CD4-positive, alpha-beta T cell treated with Interleukin-6 at 100 ng/mL for 8 hours (primary cell): ENCODE data around the gene ARSG.

ENCODE experiments used
- DNase-seq: peaks from one replicate; pipeline ENCODE4 v3.0.0-alpha.2; 2020; ENCODE audit warnings: mixed read lengths, low spot score

ARSG gene

GRCh38 chr17:68451670-68452354 is 160.5 kb downstream of the ARSG start:
- DNase-seq: no peak

- DNase-seq: no peak
These were observed 161.5 kb downstream of the ARSG start for GRCh38 chr17:68452724-68453290.

GRCh38 chr17:68453991-68454665 is 162.8 kb downstream of the ARSG start:
- no peak for DNase-seq

GRCh38 chr17:68455901-68456338 is 164.6 kb downstream of the ARSG start:
- no peak for DNase-seq

GRCh38 chr17:68456339-68457167 is 165.3 kb downstream of the ARSG start:
- DNase-seq: no peak

- no peak for DNase-seq
These were observed 165.9 kb downstream of the ARSG start, which contains the start of gene WIPI1 for GRCh38 chr17:68457168-68457538. Gene WIPI1 (minus strand): TSS chr17:68457496. CDS start chr17:68457421, 75 bp downstream.

- peak; percentile 97 for DNase-seq
These were observed 166.4 kb downstream of the ARSG start for GRCh38 chr17:68457539-68458259.

- no peak for DNase-seq
These were observed 167.2 kb downstream of the ARSG start for GRCh38 chr17:68458260-68459036.

- DNase-seq: no peak
These were observed 167.8 kb downstream of the ARSG start for GRCh38 chr17:68459037-68459639.

GRCh38 chr17:68460146-68460545 is 168.9 kb downstream of the ARSG start:
- no peak for DNase-seq

GRCh38 chr17:68460715-68461114 is 169.4 kb downstream of the ARSG start:
- DNase-seq: peak; percentile 62

- DNase-seq: no peak
These were observed 169.8 kb downstream of the ARSG start for GRCh38 chr17:68461122-68461539.

- no peak for DNase-seq
These were observed 170.3 kb downstream of the ARSG start for GRCh38 chr17:68461589-68461988.

GRCh38 chr17:68462381-68463210 is 171.3 kb downstream of the ARSG start:
- peak; percentile 77 for DNase-seq

- DNase-seq: no peak
These were observed 172.1 kb downstream of the ARSG start for GRCh38 chr17:68463211-68464019.

- DNase-seq: no peak
These were observed 177.0 kb downstream of the ARSG start for GRCh38 chr17:68468334-68468733.

- DNase-seq: no peak
These were observed 177.5 kb downstream of the ARSG start for GRCh38 chr17:68468788-68469187.
